ENCODE data around the gene QDPR.
A peak's percentile ranks its signal among the peaks of the same experiment; 100 is the strongest.

Gene QDPR

DNA sequence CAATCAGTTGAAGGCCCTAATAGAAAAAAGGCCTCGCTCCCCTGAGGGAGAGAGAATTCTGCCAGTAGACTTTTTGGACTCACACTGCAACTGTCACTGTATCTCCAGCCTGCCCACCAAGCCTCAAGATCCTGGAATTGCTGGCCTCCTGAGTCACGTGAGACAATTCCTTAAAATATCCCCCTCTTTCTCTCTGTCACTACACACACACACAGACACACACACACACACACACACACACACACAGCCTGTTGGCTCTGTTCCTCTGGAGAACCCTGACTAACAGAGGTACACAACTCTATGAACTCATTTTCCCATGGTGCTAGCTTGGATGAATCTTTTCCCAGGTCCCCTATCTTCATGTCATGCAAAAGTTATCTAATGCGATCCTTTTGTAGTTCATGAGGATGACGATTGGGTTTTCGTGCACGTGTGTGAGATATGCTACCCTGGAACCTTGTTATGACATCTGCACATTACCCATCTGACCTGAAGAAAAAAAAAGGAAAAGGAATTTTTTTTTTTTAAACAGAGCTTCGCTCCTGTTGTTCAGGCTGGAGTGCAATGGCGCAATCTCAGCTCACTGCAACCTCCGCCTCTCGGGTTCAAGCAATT lies 16.8 kb upstream of the QDPR start:
- DNase-seq (ENCODE audit: low read depth in 2 of 2), result no peak

DNA sequence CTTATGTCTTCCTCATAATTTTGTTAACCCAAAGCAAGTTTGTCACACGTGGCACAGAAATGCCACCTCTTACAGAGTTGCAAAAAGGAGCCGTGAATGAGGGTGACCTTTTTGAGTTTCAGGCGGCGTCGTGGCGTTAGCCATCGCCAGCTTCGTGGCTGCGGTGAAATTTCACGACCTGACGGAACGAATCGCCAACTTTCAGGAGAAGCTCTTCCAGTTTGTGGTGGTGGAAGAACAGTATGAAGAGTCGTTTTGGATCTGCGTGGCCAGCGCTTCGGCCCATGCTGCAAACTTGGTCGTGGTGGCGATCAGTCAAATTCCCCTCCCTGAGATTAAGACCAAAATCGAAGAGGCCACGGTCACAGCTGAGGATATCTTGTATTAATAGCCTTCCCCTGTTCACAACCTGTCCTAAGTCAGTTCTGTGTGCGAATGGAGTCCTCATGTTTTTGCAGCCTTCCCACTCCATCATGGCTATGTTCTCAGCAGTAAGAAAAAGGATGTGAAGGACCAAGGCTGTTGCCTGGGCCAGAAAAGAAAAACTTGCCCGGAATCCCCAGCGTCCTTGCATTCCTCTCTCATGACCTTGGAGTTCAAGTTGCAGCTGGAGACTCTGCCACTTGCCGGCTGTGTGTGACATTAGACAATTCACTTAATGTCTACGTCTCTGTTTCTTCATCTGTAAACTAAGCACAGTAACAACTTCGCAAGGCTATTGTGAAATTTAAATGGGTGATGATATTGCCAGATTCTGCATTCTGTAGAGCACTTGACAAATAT lies 15.0 kb upstream of the QDPR start:
- no peak for DNase-seq (ENCODE audit: low read depth in 2 of 2)

DNA sequence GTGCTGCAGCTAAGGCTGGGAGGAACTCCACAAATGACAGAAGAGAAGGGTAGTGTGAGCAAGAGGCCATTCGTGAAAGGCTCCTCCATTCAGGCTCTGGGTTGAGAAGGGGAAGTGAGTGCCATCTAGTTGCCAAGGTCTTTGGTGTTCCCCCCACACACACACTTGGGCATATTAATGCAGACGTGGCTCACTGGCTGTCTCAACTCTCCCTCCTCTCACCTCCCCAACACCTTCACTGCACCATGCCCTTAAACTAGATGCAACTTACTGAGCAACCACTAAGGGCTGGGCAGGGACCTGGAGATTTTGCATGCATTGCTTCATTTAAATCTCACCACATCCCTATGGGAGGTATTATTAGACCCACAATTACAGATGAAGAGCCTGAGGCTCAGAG lies 11.8 kb upstream of the QDPR start:
- no peak for DNase-seq (ENCODE audit: low read depth in 2 of 2)

DNA sequence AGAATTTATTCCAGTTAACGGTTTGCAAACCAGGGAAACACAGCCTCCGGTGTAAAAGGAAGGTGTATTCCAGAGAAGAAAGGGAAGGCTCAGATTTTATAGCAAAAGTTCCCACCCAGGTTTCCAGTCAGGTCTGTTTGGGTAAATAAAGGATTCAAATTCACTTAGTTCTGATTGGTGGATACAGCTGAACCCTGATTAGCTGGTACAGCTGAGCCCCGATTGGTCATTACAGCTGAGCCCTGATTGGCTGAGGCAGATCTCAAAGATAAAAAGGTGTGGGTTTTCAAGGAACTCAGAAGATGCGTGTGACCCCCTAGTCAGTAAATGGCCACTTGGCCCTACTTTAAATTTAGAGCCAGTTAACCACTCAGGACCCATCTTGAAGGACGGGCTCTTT lies 9.7 kb upstream of the QDPR start:
- DNase-seq (ENCODE audit: low read depth in 2 of 2), result no peak

DNA sequence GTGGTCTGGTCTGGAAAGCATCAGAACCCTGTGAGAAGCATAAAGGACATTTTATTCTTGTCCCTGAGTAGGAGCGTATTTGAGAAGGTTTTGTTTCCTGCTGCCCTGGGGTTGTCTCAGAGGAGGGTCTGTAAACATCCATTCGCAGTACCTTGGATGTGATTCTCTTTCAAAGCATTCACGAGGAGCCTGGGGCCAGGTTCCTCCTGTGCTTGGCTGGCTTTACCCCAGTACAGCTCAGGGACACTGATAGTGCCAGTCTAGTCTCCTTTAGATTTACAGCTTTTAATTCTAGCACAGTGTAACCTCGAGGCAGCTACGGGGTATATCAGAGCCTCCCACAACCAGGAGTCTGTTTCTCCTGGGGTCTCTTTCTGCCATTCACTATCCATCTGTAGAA lies 5.8 kb upstream of the QDPR start:
- no peak for DNase-seq (ENCODE audit: low read depth in 2 of 2)

DNA sequence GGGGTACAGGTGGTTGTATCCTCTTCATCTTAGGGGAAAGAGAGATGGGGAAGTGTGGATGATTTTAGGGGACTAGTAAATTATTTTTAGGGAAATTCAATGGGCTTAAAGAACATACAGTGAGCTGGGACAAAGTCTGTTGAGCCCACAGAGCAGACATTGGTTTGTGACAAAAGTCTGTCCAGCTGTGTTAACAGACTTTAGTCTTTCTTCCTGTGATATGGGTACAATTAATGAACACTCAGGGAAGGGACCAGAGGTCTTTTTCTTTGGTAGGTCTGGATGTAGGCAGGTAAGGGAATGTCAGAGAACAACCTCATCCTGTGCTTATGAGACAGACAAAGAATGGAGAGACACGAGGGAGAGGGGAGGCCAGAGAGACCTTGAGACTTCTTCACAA lies 5.1 kb upstream of the QDPR start:
- no peak for DNase-seq (ENCODE audit: low read depth in 2 of 2)

DNA sequence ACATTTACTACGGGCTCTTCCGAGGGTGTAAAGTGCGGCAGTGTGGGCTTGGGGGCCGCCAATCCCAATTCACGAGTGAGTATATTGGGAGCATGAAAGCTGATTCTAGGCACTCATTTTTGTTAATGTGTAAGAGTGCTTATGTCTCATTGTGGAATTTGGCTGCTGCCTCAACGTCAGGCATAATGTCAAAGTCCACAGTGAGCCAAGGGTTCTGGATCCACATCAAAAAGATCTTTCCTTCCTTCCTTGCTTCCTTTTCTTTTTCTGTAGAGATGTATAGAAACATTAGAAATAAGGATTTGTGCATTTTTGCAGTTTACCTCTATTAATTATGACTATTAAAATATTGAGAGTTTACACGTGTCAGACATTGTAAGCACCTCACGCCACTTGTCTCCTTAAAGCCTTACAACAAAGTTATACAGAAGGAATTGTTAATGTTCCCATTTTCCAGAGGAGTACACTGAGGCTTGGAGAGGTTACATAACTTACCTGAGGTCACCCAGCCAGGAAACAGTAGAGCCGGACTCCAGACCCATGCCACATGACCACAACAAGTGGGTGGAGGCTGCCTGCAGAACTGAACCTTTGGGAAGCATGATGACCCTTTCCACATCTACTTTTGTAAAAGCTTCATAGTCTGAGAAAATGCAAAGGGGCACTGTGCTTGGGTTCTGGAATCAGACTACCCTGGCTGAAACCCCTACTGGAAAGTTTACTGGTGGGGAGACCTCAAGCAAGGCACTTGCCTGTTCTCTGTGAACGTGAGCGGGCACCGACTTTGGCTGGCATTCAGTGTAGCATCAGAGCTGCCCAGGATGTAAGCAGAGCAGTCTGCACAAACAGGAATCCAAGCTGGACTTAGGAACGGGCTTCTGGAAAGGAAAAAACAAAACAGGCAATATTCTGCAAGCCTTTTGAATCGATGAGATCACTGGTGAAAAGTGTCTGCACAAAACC lies 3.8 kb upstream of the QDPR start:
- DNase-seq (ENCODE audit: low read depth in 2 of 2), result no peak

DNA sequence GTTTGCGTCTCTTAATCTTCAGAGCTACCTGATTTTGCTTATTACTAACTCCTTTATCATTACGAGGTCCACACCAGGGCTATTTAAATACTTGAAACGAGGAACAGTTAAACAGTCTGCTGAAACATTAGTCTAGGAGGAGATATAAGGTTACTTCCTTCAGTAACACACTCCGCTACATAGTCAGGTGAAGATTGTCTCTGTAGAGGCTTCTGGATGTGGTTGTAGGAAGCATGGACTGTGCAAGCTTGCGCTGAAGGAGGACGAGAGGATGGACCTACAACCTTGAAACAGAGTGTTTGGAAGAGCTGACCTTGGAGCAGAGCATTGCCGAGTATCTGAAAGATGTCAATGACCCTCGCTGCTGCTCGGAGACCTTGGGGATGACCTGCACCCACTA lies 3.0 kb upstream of the QDPR start, which contains the start of gene CLRN2:
Gene CLRN2 (plus strand): TSS at position 301 of the 400 bp plus-strand sequence. CDS start 102 bp downstream, outside the sequence.
- no peak for DNase-seq (ENCODE audit: low read depth in 2 of 2)

DNA sequence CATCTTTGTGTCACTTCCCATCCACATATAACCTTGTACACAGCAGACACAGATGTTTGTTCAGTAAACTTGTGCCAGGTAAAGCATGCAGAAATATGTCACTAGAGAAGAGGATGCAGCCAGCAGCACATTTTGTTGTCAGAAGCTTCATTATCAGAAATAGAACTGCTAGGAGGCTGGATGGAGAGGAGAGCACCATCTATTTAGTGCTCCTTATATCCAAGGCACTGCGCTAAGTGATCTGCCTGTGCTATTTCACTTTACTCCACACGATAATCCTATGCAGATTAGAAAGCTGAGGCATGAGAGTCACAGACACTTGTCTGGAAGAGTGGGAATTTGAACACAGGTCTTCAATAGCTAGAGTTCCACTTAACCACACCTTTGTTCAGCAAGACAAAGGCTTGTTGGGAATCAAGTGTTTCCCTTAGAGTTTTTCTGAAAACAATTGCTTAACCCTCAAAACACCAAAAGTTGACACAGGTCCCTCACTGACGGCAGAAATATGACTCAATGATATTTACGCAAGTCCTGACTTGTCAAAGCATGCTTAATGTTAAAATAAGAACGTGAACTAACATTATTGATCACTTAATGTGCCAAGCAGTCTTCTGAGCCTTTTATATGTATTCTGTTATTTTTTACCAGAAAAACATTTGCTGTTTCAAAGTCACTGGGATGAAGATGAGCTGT lies 1.2 kb upstream of the QDPR start:
- no peak for DNase-seq (ENCODE audit: low read depth in 2 of 2)

DNA sequence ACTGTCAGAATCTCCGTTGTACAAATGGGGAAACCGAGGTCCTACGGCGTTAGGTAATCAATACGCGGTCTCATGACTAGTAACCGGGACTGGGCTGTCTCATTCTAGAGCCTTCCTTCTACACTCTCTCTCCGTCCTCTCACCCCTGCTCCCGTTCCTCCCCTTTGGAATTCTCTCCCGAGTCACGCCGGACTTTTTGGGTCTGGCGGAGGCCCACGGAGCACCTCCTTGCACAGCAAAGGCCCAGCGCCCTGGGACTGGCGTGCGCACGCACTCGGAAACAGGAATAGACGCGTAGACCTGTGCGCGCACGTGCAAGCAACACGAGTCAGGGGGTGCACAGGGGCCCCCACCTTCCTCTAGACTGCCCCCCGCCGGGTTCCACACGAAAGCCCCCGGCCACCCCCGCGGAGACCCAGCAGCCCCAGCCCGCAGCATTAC lies 361 bp downstream of the QDPR start:
- DNase-seq (ENCODE audit: low read depth in 2 of 2), result peak; percentile 36 to 41

DNA sequence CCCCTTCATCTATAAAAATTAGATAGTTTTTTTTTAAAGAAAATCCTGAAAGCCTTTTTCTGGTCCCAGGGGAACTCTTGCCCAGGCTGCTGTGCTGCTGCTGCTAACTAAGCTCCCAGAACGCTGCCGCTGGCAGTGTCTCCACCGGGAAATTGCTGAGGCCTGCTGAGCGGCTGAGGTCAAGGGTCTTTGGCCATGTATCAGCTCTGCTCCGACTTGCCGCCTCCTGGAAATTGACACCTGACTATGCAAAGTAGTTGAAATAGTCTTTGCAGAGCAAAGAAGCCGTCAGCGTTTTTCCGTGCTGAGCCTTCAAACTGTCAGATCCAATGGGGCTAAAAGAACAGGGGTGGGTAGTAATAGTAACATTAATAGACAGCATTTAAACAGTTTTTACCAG lies 839 bp downstream of the QDPR start:
- no peak for DNase-seq (ENCODE audit: low read depth in 2 of 2)

DNA sequence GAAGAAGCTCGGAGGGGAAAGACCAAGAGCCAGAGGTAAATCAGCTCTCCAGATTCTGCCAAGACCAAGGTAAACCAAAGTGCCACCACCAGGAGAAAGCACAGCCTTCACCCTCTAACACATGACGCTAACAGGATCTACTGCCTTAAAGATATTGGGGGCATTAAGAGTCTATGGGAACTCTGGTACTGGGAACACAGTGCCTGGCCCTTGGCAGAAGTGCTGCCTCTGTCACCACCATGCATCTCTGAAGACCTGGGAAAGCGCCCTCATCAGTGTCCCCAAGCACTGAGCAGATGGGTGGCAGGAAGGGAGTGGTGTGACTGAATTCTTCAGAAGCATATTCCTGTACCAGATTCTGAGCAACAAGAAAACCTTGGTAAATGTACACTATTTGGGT lies 1.3 kb downstream of the QDPR start:
- DNase-seq (ENCODE audit: low read depth in 2 of 2), result no peak

DNA sequence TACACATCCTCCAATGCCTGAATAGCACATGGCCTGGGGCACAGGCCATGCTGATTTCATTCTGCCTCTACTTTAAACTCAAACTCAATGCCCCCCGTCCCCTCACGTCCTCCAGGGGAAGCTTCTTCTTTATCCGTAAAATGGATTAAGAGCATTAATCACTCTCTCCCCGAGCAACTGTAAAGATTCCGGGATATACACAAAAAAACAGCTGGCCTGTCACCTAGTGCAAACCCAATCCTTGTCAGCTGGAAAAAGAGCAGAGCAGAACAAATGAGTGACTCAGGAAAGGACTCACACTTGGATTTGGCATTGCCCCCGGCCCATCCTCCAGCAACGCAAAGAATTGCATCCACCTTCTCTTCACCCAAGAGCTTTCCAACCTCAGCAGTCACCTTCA lies 7.8 kb downstream of the QDPR start:
- no peak for DNase-seq (ENCODE audit: low read depth in 2 of 2)

DNA sequence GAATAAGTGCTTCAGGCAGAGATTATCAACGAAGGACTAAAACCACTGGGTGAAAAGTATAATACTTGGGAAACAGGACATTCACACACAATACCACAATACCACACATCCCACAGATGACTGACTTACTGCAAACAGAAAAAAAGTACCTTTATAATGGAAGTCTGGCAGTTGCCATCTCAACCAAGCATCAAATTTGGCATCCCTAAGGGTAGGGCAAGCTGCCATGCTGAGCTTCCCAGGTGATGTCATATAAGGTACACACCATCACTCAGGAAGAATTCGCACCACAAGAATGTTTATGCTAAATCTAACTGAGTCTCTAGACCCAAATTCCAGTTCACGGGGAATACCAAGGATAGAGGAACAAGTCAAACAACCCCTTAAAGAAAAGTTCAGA lies 9.1 kb downstream of the QDPR start:
- DNase-seq (ENCODE audit: low read depth in 2 of 2), result no peak

DNA sequence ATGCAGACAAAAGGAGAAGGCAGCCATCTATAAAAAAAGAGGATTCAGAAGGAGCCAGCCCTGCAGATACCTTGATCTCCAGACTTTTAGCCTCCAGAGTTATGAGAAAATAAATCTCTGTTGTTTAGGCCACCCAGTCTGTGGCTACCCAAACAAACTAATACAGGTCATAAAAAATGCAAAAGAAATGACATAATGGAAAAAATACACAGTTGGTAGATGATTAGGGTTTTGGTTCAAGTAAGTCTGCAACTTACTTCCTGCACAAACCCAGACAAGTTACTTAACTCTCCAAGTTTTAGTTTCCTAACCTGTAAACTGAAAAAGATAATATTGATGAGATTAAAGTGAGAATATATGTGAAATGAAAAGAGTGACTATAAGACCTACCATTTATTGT lies 11.3 kb downstream of the QDPR start:
- DNase-seq (ENCODE audit: low read depth in 2 of 2), result no peak

DNA sequence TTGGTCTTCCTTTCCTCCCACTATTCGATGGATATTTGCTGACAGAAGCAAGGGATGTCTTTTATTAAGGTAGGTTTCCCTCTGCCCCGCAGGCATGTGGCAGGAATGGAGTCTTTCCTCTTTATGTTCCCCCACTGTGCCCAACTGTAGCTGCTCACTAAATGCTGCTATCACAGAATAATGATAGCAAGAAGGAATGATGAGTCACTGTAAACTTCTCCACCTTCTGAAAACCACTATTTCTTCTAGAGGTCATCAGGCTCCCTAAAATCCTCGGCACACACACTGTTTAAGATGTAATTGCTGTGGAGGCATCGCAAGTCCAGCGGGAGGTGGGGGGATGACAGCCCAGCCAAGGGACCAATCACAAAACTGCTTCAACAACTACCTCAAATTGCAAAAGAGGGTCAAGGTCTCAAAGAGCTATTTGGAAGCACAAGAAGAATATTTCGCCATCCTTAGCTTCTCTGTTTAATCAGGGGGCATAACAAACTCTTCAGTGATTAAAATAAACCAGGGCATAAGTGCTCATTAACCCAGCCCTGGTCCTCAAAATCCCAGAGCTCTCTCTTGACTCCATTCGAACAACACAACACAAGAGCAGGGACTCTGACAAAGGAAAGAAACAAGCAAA lies 13.9 kb downstream of the QDPR start:
- no peak for DNase-seq (ENCODE audit: low read depth in 2 of 2)

DNA sequence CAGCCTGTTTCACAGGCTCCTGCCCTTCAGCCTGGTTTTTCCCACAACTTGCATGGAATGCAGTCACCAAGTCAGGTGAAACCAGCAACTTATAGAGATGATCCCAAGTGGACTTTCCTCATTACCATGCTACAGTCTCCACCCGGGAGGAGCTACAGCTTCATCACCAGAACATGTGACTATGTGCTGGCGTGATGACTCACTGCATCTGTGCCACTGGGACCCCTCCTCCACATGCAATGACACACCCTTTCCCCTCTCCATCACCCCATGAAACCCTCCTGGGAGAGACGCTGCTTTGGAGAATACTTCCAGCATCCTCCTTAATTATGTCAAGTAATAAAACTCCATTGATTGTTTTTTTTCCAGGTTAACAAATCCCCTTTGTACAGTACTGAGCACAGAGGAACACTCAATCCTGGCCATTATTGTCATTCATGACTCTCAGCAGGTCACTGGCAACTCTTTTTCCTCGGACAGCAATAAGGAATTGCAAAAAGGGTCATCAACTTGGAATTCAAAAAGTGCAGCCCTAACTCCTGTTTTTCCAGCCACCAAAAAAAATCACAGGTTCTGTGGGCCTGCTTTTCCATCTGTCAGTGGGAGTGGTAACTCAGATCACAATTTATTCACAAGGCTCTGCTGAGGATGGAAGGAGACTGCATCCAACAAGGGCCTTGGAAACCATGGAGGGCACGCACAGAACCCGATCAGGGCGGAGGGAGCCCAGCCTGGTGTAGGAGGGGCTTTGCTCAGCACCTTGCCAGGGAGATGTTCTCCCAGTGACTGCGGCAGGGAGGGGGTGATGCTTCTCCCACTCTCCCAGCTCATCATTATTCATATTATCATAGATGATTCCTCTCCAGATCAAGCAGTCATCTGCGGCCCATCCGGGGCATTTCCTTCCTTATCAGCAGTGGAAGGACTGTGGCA lies 17.4 kb downstream of the QDPR start:
- DNase-seq (ENCODE audit: low read depth in 2 of 2), result no peak

DNA sequence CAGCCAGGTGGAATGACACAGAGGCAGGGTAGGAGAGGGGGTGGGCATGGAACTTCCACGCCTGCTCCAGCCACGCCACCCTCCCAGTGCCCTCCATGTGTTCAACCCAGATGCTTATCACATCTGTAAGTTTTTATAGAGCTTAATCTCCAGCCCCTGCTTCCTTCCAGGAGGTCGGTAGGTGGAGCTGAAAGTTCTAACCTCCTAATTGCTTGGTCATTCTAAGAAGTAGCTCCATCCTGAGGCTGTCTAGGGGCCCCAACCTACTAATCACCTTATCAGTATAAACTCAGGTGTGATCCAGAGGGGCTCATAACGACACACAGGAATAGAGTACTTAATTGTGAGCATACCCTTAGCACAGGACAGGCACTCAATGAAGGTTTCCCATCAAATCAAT lies 18.3 kb downstream of the QDPR start:
- DNase-seq (ENCODE audit: low read depth in 2 of 2), result no peak

DNA sequence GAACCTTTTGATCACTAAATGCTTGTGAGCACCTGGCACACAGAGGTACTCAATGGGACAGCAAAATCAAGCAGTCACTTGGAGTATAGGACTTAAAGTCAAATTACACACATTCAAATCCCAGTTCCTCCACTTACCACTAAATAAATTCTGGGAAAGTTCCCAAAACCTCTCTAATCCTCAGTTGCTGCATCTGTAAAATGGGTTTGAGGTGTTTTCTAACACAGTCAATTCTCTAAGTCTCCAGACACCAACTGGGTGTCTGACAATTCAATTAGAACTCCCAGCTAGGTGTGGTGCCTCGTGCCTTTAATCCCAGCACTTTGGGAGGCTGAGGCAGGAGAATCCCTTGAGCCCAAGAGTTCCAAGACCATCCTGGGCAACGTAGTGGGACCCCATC lies 19.0 kb downstream of the QDPR start:
- no peak for DNase-seq (ENCODE audit: low read depth in 2 of 2)

DNA sequence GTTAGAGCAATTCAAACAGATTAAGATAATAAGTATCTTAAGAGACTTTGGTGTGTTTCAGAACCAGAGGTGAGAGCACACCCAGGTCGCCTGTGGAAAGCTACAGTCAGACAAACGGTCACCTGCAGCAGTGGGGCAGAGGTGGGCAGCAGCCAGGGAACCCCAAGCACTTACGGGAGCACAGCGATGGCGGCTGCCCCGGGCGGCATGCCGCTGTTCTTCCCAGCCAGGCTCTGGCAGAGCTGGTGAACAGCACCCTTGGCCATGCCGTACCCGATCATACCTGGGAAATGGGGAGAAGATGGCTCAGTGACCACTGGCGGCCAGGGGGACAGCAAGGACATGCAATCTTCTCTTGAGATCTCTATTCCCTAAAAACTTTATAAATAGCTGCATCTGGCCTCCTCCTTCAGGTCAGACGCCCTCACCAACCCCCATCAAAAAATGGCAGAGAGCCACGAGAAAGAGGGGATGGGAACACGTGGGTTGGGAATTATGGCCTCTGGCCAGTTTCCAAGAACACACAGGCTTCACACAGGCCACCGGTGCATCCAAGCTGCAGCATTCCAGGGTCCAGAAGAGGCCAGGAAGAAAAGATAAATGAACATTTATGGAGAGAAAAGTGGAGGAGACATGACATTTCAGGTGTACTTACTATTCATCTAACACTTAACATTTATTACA lies 19.7 kb downstream of the QDPR start:
- no peak for DNase-seq (ENCODE audit: low read depth in 2 of 2)

Data from stimulated activated CD4-positive, alpha-beta T cell treated with anti-CD3 and anti-CD28 coated beads, Interleukin-15, amount 100 ng/mL, for 48 hours (primary cell).